ENCODE measurements around the gene GPR89B. TPM values are rescaled to one million over a fixed set of nuclear protein-coding genes. Genes with fewer than 3 reads are reported as not detected.

The GPR89B gene
- total RNA-seq, 6 experiments from 2014 or later, result 10.9 to 14.7 (median 12.3) TPM

Other genes with a start within 250 kb of the GPR89B start
- 10 to 100 TPM; 17.6 to 25.7 (median 20.2) TPM for gene GJA5, start 167.8 kb upstream of the GPR89B start, total RNA-seq (2021; fragmentation: NEBNext Ultra II Directional; extraction: Animal tissue kit (Norgen Biotek cat#: 25700))
- not detected for gene GJA8, start 25.6 kb upstream of the GPR89B start, total RNA-seq (2021; fragmentation: NEBNext Ultra II Directional; extraction: Animal tissue kit (Norgen Biotek cat#: 25700))
- 1 to 10 TPM; 3.5 to 4.9 (median 4.1) TPM for gene NBPF11, start 223.9 kb downstream of the GPR89B start, total RNA-seq (2021; fragmentation: NEBNext Ultra II Directional; extraction: Animal tissue kit (Norgen Biotek cat#: 25700))

Measured in HFFc6 (cell line).